ENCODE results near the gene MFRP.

Gene MFRP

GRCh38 chr11:119310682-119311052 lies 35.8 kb downstream of the MFRP start:
- DNase-seq (ENCODE audit: insufficient read length, low spot score) (no peak), FAIRE-seq (no peak)
- no peak for TF ChIP-seq CTCF (IDR thresholded peaks at IDR 0.05; ENCODE audit: insufficient read depth, missing control alignments)

- TF ChIP-seq CTCF (IDR thresholded peaks at IDR 0.05; ENCODE audit: insufficient read depth, missing control alignments): no peak
- DNase-seq (ENCODE audit: insufficient read length, low spot score) (no peak), FAIRE-seq (no peak)
Measured at GRCh38 chr11:119309953-119310681, 36.4 kb downstream of the MFRP start.

GRCh38 chr11:119309411-119309810 lies 37.1 kb downstream of the MFRP start:
- FAIRE-seq (no peak), DNase-seq (ENCODE audit: insufficient read length, low spot score) (no peak)
- TF ChIP-seq CTCF (IDR thresholded peaks at IDR 0.05; ENCODE audit: insufficient read depth, missing control alignments): no peak

GRCh38 chr11:119307974-119308373 lies 38.5 kb downstream of the MFRP start:
- no peak for DNase-seq (ENCODE audit: insufficient read length, low spot score)
- no peak for TF ChIP-seq CTCF (IDR thresholded peaks at IDR 0.05; ENCODE audit: insufficient read depth, missing control alignments)
- FAIRE-seq: no peak

GRCh38 chr11:119307219-119307618 lies 39.3 kb downstream of the MFRP start:
- DNase-seq (ENCODE audit: insufficient read length, low spot score) (no peak), FAIRE-seq (no peak)
- peak; percentile 33 for TF ChIP-seq CTCF (IDR thresholded peaks at IDR 0.05; ENCODE audit: insufficient read depth, missing control alignments)

- TF ChIP-seq CTCF (IDR thresholded peaks at IDR 0.05; ENCODE audit: insufficient read depth, missing control alignments): no peak
- DNase-seq (ENCODE audit: insufficient read length, low spot score) (no peak), FAIRE-seq (no peak)
Measured at GRCh38 chr11:119306373-119306890, 40.1 kb downstream of the MFRP start.
